ENCODE data around the gene KCNE4. TPM values are rescaled to one million over a fixed set of nuclear protein-coding genes. Genes with fewer than 3 reads are reported as not detected.

The KCNE4 gene
- total and polyA plus RNA-seq, 5 donors, result 2.2 to 5.0 (median 3.3) TPM

GRCh38 chr2:223049356-223049755 is 2.6 kb upstream of the KCNE4 start:
- Histone ChIP-seq H3K27ac (ENCODE audit: low read length) (no peak overlapping the region), H3K4me1 (ENCODE audit: control insufficient read depth, insufficient read depth, low read length) (peaks cover 4% of the 10 kb centered on the region), H3K9me3 (ENCODE audit: control insufficient read depth, low read length) (no peaks in the 10 kb centered on the region), H3K4me3 (ENCODE audit: low read length) (no peak overlapping the region), H3K27me3 (ENCODE audit: control insufficient read depth, insufficient read depth) (no peaks in the 10 kb centered on the region)
- DNase-seq, result no peak
- WGBS, result 97% methylated on average over 4 of the region's 4 CpGs
- intact Hi-C loops (cut with DNase I), result loop anchor here in 1 of 4 donors (10.0 kb wide), 1 partner anchor 55 kb away; no protein-coding TSS in a partner anchor
- ATAC-seq, result no peak

DNA sequence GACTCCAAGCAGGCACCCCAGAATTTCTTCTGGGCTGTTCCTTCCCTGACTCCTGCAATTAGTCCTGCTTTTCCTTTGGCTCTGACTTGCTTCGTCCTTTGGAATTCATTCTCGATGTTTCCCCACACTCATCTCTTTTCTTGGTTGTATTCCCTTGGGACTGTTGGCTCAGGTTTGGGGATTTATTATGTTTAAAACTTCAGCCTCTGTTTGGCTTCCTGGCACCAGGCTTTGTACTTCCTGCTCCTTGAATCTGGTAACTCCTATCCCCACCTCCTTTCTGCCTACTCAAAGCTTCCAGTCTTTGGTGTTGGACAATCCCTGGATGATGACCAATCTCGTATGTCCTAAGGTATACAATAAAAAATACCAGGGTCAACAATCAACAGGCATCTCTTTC is 1.8 kb upstream of the KCNE4 start:
- Histone ChIP-seq H3K4me3 (ENCODE audit: low read length) (no peak overlapping the region), H3K27me3 (ENCODE audit: control insufficient read depth, insufficient read depth) (no peaks in the 10 kb centered on the region), H3K4me1 (ENCODE audit: control insufficient read depth, insufficient read depth, low read length) (peaks cover 4% of the 10 kb centered on the region), H3K9me3 (ENCODE audit: control insufficient read depth, low read length) (no peaks in the 10 kb centered on the region), H3K27ac (ENCODE audit: low read length) (no peak overlapping the region)
- ATAC-seq (no peak), DNase-seq (no peak)
- 56% methylated on average over 3 of the region's 3 CpGs for WGBS
- intact Hi-C loops (cut with DNase I), result no loop called here

DNA sequence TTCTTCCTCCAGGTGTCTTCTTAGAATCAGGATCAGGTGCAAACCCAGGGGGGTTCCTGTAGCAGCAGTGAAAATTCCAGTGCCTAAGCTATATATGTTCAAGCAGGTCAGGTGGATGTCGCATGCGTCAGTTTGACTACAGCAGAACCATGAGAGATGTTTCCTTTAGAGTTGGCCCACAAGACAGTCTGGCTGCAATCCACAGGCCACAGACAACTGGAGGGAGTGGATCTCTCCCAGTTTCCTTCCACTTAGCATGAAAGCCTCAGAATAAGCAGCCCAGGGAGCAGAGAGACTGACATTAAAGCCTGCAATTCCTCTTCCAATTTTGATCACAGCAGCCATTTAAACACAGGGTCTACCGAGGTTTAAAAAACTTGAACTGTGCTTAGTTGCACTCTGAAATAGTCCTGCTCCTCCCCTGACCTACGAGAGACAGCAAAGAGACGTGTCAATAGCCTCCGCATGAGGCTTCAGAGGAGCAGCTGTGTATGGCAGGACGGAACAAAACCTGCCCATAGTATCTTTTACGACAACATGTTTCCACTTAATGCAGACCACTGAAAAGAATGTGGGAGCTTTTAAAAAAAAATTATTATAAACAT is 988 bp upstream of the KCNE4 start:
- 40% methylated on average over 8 of the region's 8 CpGs for WGBS
- ATAC-seq (no peak), DNase-seq (peak in 2 of 3 donors; percentile 27 to 59)
- intact Hi-C loops (cut with DNase I), result no loop called here
- Histone ChIP-seq H3K27ac (ENCODE audit: low read length) (no peak overlapping the region), H3K4me3 (ENCODE audit: low read length) (peak overlapping the region; percentile 42), H3K27me3 (ENCODE audit: control insufficient read depth, insufficient read depth) (no peaks in the 10 kb centered on the region), H3K4me1 (ENCODE audit: control insufficient read depth, insufficient read depth, low read length) (peaks cover 7% of the 10 kb centered on the region), H3K9me3 (ENCODE audit: control insufficient read depth, low read length) (no peaks in the 10 kb centered on the region)

- WGBS, result 57% methylated on average over 42 of the region's 42 CpGs
- DNase-seq, result peak; percentile 23 to 71 (median 66)
- no peaks in the 10 kb centered on the region for H3K9me3 ChIP-seq (ENCODE audit: control insufficient read depth, low read length)
- peak; percentile 10 to 25 for ATAC-seq
- peak overlapping the region; percentile 42 for H3K4me3 ChIP-seq (ENCODE audit: low read length)
- peak overlapping the region; percentile 61 for H3K27ac ChIP-seq (ENCODE audit: low read length)
- intact Hi-C loops (cut with DNase I), result no loop called here
- peaks cover 4% of the 10 kb centered on the region for H3K4me1 ChIP-seq (ENCODE audit: control insufficient read depth, insufficient read depth, low read length)
- H3K27me3 ChIP-seq (ENCODE audit: control insufficient read depth, insufficient read depth), result no peaks in the 10 kb centered on the region
Measured at GRCh38 chr2:223052548-223053483, 826 bp downstream of the KCNE4 start.

GRCh38 chr2:223053484-223054192 is 1.6 kb downstream of the KCNE4 start:
- no peaks in the 10 kb centered on the region for H3K27me3 ChIP-seq (ENCODE audit: control insufficient read depth, insufficient read depth)
- peak overlapping the region; percentile 42 for H3K4me3 ChIP-seq (ENCODE audit: low read length)
- ATAC-seq (no peak), DNase-seq (peak in 2 of 3 donors; percentile 46 to 58)
- peak overlapping the region; percentile 61 for H3K27ac ChIP-seq (ENCODE audit: low read length)
- H3K4me1 ChIP-seq (ENCODE audit: control insufficient read depth, insufficient read depth, low read length), result peaks cover 4% of the 10 kb centered on the region
- WGBS, result 60% methylated on average over 14 of the region's 14 CpGs
- no peaks in the 10 kb centered on the region for H3K9me3 ChIP-seq (ENCODE audit: control insufficient read depth, low read length)
- intact Hi-C loops (cut with DNase I), result no loop called here

DNA sequence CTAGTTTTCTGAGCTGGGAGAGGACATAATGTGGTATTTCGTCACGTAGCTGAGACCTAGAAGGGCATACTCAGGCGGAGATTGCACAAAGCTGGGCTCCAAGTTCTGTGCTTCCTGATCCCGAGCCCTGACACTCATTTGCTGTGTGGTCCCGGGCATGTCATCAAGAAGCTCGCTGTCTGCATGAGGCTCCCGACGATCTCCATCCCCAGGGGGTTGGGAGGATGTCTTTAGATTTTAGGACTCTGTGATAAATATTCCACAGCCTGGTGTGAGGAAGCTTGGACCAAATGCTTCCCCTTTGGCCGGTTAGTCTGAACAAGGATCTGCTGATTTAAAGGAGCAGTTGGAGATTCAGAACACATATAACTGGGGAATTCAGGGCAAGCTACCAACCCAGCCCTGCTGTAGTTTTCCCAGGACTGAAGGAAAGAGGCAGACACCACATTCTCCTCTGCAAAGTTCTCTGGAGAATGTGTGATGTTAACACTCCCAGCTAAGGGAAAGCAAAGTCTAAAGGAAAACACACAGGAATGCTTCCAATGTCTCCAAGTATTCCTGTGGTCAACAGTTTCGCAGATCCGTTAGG is 2.3 kb downstream of the KCNE4 start:
- peak overlapping the region; percentile 55 for H3K27ac ChIP-seq (ENCODE audit: low read length)
- intact Hi-C loops (cut with DNase I), result no loop called here
- H3K4me3 ChIP-seq (ENCODE audit: low read length), result no peak overlapping the region
- H3K27me3 ChIP-seq (ENCODE audit: control insufficient read depth, insufficient read depth), result no peaks in the 10 kb centered on the region
- ATAC-seq (peak; percentile 76 to 82), DNase-seq (peak; percentile 84 to 91 (median 86))
- peaks cover 4% of the 10 kb centered on the region for H3K4me1 ChIP-seq (ENCODE audit: control insufficient read depth, insufficient read depth, low read length)
- WGBS, result 23% methylated on average over 11 of the region's 11 CpGs
- no peaks in the 10 kb centered on the region for H3K9me3 ChIP-seq (ENCODE audit: control insufficient read depth, low read length)

GRCh38 chr2:223055140-223055539 is 3.1 kb downstream of the KCNE4 start:
- Histone ChIP-seq H3K27ac (ENCODE audit: low read length) (no peak overlapping the region), H3K4me1 (ENCODE audit: control insufficient read depth, insufficient read depth, low read length) (peaks cover 4% of the 10 kb centered on the region), H3K4me3 (ENCODE audit: low read length) (peak overlapping the region; percentile 26), H3K27me3 (ENCODE audit: control insufficient read depth, insufficient read depth) (no peaks in the 10 kb centered on the region), H3K9me3 (ENCODE audit: control insufficient read depth, low read length) (no peaks in the 10 kb centered on the region)
- whole genome bisulfite sequencing, result 14% methylated on average over 4 of the region's 4 CpGs
- ATAC-seq (peak in 1 of 2 donors; percentile 10), DNase-seq (no peak)
- intact Hi-C loops (cut with DNase I), result no loop called here

- no peaks in the 10 kb centered on the region for H3K27me3 ChIP-seq (ENCODE audit: control insufficient read depth, insufficient read depth)
- intact Hi-C loops (cut with DNase I), result no loop called here
- ATAC-seq (peak in 1 of 2 donors; percentile 22), DNase-seq (peak; percentile 45 to 67 (median 58))
- H3K4me3 ChIP-seq (ENCODE audit: low read length), result peak overlapping the region; percentile 23
- no peaks in the 10 kb centered on the region for H3K9me3 ChIP-seq (ENCODE audit: control insufficient read depth, low read length)
- 14% methylated on average over 5 of the region's 5 CpGs for WGBS
- H3K4me1 ChIP-seq (ENCODE audit: control insufficient read depth, insufficient read depth, low read length), result peaks cover 4% of the 10 kb centered on the region
- H3K27ac ChIP-seq (ENCODE audit: low read length), result peak overlapping the region; percentile 29
Measured at GRCh38 chr2:223055836-223056235, 3.8 kb downstream of the KCNE4 start.

- ATAC-seq (no peak), DNase-seq (peak in 1 of 3 donors; percentile 46)
- WGBS, result 62% methylated on average over 8 of the region's 8 CpGs
- H3K27me3 ChIP-seq (ENCODE audit: control insufficient read depth, insufficient read depth), result no peaks in the 10 kb centered on the region
- H3K4me3 ChIP-seq (ENCODE audit: low read length), result no peak overlapping the region
- peak overlapping the region; percentile 65 for H3K27ac ChIP-seq (ENCODE audit: low read length)
- intact Hi-C loops (cut with DNase I), result no loop called here
- H3K9me3 ChIP-seq (ENCODE audit: control insufficient read depth, low read length), result no peaks in the 10 kb centered on the region
- H3K4me1 ChIP-seq (ENCODE audit: control insufficient read depth, insufficient read depth, low read length), result peaks cover 4% of the 10 kb centered on the region
Measured at GRCh38 chr2:223056701-223057418, 4.9 kb downstream of the KCNE4 start.

DNA sequence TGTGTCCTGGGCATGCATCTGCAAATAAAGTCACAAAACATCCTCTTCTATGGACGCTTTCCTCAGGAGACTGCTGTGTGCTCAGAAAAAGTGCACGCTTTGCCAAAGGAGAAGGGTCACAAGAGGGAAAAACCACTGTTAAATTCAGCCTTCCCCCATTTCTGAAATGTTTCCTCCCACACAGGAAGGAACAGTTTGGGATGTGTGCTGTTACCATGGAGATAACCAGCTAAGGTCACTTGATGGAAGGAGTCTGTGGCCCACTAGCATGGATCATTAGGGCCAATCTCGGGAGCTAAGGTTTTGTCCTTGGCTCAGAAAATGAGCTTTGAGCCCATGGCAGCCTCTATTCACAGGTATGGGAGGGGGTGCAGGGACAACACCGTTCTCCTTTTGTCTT is 5.6 kb downstream of the KCNE4 start:
- DNase-seq, result no peak

More for the DNA sequence above, 5.6 kb downstream of the KCNE4 start:
- H3K27me3 ChIP-seq (ENCODE audit: control insufficient read depth, insufficient read depth), result no peaks in the 10 kb centered on the region
- ATAC-seq, result peak; percentile 7 to 17
- H3K9me3 ChIP-seq (ENCODE audit: control insufficient read depth, low read length), result no peaks in the 10 kb centered on the region
- no peak overlapping the region for H3K4me3 ChIP-seq (ENCODE audit: low read length)
- 54% methylated on average over 4 of the region's 4 CpGs for WGBS
- H3K4me1 ChIP-seq (ENCODE audit: control insufficient read depth, insufficient read depth, low read length), result peaks cover 4% of the 10 kb centered on the region
- intact Hi-C loops (cut with DNase I), result no loop called here
- no peak overlapping the region for H3K27ac ChIP-seq (ENCODE audit: low read length)
